Measurements from ENCODE around the gene AXIN1.
A peak's percentile ranks its signal among the peaks of the same experiment; 100 is the strongest.

AXIN1 gene

GRCh38 chr16:285146-286055 is 67.1 kb downstream of the AXIN1 start:
- DNase-seq (ENCODE audit: low read depth), result no peak
- TF ChIP-seq CTCF (conservative IDR thresholded peaks at IDR 0.05; ENCODE audit: low read depth, low read length), result no peak
- H3K4me3 ChIP-seq (ENCODE audit: low read length), result no peak overlapping the region

- TF ChIP-seq CTCF (conservative IDR thresholded peaks at IDR 0.05; ENCODE audit: low read depth, low read length), result no peak
- no peak for DNase-seq (ENCODE audit: low read depth)
- H3K4me3 ChIP-seq (ENCODE audit: low read length), result no peak overlapping the region
These were observed 68.1 kb downstream of the AXIN1 start for GRCh38 chr16:284204-285120.

GRCh38 chr16:283033-283805 is 69.3 kb downstream of the AXIN1 start, which contains the start of gene PDIA2:
PDIA2 (plus strand) TSS chr16:283164; CDS start chr16:283170, 6 bp downstream.
- no peak within 1 kb of the TSS for H3K4me3 ChIP-seq (ENCODE audit: low read length)

GRCh38 chr16:282491-282890 is 70.0 kb downstream of the AXIN1 start:
- no peak for DNase-seq (ENCODE audit: low read depth)

More at GRCh38 chr16:283033-283805, 69.3 kb downstream of the AXIN1 start, which contains the start of gene PDIA2:
- no peak for TF ChIP-seq CTCF (conservative IDR thresholded peaks at IDR 0.05; ENCODE audit: low read depth, low read length)
- no peak for DNase-seq (ENCODE audit: low read depth)

GRCh38 chr16:281660-282255 is 70.8 kb downstream of the AXIN1 start:
- no peak for DNase-seq (ENCODE audit: low read depth)
- H3K4me3 ChIP-seq (ENCODE audit: low read length), result no peak overlapping the region
- no peak for TF ChIP-seq CTCF (conservative IDR thresholded peaks at IDR 0.05; ENCODE audit: low read depth, low read length)

More at GRCh38 chr16:282491-282890, 70.0 kb downstream of the AXIN1 start:
- no peak for TF ChIP-seq CTCF (conservative IDR thresholded peaks at IDR 0.05; ENCODE audit: low read depth, low read length)
- no peak overlapping the region for H3K4me3 ChIP-seq (ENCODE audit: low read length)

- peak overlapping the region; percentile 34 for H3K4me3 ChIP-seq (ENCODE audit: low read length)
- TF ChIP-seq CTCF (conservative IDR thresholded peaks at IDR 0.05; ENCODE audit: low read depth, low read length), result no peak
- no peak for DNase-seq (ENCODE audit: low read depth)
These were observed 71.4 kb downstream of the AXIN1 start for GRCh38 chr16:280991-281659.

All from retinal pigment epithelial cell (primary cell).